A172 (cell line): ENCODE measurements around the gene PLS1. TPM values are rescaled to one million over a fixed set of nuclear protein-coding genes. Genes with fewer than 3 reads are reported as not detected.
"Not testable (repeated sequence)": the region's sequence is repeated elsewhere in the genome, so short reads cannot be mapped to it uniquely, and the experiment has no call there.

ENCODE experiments used
- DNase-seq: peaks from one replicate; pipeline ENCODE4 v3.0.0-alpha.2; 2015; ENCODE audit warnings: low spot score
- total RNA-seq: library from RNA; depleted of rRNA; stranded (reverse); fragments of >200 nt; shearing (Covaris generic); gene quantifications from 2 replicates; pipeline ENCODE4 v1.2.3, GENCODE V29; 2014

The PLS1 gene
- total RNA-seq, 1 experiment from 2014 or later: 6.6 TPM

DNA sequence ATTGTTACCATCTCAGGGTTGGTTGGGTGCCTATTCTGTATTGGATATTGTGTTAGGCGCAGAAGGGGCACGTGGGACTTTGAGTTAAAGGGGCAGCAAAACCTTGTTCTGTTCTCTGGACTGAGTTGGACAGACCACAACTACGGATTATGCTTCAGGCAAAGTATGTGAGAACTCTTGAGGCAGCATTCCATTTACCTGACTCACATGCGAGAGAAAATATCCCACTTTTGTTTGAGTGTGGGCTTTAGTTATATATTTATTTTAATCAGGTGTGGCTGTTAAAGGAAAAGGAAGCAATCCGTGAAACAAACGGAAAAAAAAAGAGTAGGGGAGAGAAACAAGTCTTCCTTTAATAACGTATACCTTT, 627 bp upstream of the PLS1 start:
- peak; percentile 80 for DNase-seq

DNA sequence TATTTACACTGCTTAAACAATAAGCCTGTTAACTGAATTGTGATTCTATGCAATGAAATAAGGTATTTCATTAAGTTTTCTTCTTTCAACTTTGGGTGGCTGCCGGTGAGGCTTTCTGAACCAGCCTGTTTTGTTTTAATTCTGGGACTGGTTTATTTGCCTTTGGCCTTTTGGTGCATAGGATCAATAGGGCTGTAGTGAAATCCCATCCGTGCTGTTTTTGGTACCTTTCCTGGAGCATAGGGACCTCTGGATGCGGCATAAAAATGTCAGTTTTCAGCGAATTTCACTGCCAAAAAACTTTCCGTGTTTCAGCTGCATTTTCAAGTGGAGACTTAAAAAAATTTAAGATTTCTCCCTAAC, 514 bp downstream of the PLS1 start:
- no peak for DNase-seq

DNA sequence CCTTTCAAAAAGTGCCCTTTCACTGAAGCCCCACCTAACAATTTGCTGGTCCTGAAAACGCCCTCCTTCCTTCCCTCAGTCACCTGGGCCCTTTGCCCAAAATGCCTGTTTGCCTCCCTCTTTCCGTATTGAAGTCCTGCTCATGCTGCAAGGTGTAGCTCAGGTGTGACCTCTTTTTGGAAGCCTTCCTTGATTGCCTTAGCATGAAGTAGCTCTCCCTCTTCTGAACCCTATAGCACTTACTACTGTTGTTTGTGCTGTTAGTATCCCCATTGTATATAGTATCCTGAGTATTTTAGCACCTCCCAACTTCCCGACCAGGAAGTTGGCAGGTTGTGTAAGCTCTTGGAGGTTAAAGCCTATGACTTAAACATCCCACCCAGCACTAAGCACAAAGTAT, 1.7 kb downstream of the PLS1 start:
- no peak for DNase-seq

DNA sequence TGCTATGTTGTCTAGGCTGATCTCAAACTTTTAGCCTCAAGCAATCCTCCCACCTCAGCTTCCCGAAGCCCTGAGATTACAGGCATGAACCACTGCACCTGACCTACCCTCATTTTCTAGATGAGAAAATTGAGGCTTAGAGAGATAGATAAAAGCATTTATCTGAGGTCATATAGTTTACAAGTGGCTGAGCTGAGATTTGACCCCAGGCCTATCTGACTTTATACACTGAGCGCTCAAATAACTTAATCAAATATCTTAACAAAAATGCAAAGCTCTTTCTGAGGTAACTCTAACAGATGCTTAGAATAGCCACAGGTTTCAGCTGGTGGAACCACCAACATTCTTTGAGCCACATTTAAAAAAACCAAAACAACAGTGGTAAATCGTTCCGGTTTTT, 5.5 kb downstream of the PLS1 start:
- DNase-seq: no peak

DNA sequence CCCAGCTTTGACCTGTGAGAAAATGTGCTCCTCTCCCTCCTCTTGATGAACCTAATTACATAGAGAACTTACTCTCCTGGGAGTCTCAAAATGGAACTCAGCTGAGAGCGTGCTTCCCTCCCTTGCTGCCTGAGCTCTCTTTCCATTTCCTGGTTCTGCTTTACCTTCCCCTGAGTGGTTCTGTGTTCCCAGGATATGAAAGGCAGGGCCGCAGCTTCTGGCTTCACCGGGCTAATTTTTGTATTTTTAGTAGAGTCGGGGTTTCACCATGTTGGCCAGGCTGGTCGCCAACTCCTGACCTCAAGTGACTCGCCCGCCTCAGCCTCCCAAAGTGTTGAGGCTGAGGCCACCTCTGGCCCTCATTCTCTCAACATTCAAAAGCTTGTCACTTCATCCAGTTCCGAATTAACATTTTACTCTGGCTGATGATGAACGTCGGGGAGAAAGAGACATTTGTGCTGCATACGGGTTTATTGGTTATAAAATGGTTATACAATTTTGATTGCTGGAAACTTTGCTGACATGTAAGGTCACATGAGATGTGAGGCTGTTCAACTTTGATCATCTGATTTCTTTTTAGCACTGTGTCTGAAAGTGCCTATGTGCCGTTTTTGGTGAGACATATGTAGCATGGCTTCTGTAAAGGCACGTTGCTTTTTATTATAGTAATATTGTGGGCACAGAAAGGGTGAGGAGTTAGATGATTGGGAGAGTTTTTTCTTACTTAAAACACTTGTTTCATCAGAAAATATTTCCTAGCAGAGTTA, 6.6 kb downstream of the PLS1 start:
- no peak for DNase-seq

DNA sequence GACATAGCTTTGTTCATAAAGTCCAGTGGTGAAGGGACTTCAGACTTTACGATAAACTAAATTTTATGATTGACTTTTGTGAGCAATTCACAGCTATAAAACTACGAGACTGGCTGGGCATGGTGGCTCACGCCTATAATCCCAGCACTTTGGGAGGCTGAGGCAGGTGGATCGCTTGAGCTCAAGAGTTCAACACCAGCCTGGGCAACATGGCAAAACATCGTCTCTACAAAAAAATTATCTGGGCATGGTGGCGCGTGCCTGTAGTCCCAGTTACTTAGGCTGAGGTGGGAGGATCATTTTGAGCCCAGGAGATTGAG, 7.2 kb downstream of the PLS1 start:
- not testable (repeated sequence) for DNase-seq

DNA sequence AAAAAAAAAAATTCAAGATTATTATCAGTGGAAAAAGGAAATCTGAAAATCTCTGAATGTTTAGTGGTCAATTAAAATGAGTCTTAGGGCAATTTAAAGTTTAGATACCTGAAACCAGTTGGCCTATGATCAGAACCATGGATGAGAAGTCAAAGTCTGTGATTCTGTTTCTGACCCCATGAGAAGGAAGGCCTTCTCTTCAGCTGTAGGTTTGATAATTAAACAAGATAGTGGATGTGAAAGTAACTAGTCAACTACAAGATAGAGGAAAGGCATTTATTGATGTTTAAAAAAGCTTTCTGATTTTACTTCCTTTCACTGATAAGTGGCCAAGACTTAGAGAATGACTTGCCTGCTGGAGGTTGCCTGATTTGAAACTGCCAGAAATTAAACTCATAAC, 8.7 kb downstream of the PLS1 start:
- DNase-seq: no peak

DNA sequence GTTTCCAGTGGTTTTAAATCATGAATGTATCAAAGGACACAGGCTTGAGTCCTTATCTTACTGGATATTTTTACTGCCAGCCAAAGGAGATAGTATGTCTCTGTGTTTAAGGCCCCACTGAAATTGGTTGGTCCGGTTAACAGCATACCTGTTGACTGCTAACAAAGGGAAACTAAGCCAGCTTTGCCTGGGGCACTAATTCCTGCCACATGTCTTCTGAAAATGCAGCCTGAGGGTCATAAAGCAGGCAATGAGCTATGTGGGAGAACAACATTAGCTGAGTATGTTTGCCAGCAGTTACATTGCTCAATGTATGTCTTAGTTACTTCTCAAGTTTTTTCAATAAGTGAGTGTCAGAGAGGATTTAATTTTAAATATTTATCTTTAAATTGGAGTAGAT, 12.4 kb downstream of the PLS1 start:
- no peak for DNase-seq

DNA sequence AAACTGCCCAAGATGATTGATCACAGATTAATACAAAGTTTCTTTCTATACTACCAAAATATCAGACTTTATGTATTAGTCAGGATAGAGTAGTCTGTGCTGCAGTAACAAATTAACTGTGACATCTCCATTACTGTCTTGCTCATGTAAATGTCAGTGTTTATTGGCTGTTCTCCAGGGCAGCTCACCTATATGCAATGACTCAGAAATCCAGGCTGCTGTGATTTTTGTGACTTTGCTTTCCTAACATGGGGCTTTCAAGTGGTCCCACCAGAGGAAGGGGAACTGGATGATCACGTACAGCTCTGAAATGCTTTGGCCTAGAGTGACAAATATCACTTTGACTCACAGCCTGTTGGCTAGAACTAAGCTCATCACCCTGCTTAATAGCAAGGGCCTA, 12.9 kb downstream of the PLS1 start:
- no peak for DNase-seq

DNA sequence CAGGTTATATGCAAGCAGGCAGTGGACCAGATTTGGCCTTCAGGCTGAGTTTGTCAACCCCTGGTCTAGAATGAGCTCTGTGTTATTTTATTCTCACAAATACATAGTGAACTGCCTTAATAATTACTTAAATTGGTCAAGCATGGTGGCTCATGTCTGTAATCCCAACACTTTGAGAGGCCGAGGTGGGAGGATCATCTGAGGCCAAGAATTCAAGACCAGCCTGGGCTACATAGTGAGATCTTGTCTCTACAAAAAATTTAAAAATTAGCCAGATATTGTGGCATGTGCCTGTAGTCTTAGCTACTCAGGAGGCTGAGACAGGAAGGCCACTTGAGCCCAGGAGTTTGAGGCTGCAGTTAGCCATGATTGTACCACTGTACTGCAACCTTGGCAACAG, 15.0 kb downstream of the PLS1 start:
- no peak for DNase-seq

DNA sequence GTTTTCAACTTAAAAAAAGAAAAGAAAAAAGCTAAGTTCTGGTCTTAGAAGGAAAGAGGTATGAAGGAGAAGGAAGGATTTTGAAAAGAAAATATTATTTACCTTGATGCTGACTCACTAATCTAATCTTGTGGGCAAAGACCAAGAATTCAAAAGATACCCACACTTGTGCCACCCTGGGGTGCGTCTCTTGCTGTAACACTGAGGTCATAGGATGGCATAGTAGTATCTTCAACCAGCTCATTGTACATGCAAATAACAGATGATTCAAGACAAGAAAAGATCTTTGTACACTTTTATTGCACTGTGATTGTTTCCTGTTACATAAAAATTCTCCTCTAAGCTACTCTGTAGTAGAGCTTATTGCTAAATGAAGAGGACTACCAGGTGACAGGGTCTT, 17.3 kb downstream of the PLS1 start:
- DNase-seq: peak; percentile 35

DNA sequence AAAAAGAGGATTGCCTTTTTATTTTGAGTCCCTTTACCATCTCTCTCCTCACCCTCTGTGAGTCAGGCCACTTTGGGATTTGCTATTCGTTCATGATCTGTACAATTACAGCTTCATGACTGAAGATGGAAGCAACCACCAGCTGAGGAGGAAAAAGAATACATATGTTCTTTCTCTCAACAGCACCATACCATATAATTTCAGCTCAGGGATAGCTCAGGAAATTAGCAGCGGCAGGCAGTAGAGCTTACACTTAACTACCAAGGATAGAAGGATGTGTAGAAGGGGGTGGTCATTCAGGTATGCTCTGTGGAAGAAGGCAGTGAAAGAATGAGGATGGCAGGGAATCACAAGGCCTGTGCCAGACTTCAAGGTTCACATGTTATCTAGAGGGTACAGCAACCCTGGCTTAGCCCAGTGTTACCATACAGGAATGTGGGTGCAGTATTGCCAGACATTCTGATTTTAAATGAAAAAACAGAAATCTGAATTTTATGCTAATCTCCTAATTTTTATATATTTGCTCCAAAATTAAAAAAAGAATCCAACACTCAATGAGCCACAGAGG, 17.9 kb downstream of the PLS1 start:
- DNase-seq: no peak

DNA sequence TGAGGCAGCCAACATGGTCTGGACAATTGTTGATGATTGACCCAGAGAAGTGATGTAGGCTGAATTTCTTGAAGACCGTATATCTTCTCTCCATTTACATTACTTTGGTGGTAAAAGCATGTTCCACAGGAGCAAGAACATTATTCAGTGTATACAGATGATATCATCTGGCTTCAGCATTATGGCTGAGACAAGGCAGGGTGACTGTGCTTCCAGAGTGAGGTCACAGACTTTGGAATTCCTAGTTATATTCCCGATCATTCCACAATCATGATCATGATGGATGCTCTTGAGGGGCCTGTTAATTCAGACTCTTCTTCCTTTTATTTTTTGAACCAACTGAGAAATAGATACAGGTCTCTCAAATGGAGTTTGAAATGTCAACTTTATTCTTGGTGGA, 19.0 kb downstream of the PLS1 start:
- DNase-seq: no peak

DNA sequence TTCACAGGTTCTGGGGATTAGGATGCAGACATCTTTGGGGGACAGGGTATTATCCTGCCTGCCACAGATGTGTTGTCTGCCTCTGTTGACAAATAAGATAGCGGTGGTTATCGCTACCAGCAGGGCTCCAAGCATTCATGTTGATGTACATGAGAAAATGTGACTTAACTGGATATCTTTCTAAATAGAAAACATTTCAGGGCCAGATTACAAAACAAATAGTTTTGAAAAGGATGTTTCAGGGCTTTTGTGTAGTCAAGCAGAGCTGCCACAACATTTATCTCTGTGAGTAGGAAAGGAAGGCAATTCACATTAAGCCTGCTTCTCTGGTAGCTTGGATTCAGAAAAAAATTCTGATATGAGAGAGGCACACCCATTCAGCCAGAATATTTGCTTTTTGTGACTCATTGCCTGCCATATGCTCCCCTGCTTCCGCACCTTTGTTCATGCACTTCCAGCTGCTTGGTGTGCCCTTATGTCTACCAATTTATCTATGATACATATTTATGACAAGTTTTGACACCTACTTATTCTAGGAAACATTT, 22.8 kb downstream of the PLS1 start:
- DNase-seq: peak; percentile 48

DNA sequence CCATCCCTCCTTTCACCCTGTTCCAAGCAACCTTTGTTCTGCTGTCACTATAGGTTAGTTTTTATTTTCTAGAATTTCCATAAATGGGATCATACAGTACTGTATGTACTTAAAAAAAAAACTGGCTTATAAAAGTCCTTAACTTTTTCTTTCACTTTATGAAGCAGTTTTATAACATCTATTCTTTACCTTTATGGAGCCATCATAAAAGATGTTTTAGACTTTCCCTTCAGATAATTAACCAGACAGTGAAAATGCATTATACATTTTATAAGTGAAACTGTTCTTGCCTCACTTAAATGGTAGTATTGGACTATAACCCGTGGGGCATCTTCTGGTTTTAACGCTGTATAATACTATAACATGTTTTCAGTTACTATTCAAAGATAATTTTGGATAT, 26.2 kb downstream of the PLS1 start:
- no peak for DNase-seq

DNA sequence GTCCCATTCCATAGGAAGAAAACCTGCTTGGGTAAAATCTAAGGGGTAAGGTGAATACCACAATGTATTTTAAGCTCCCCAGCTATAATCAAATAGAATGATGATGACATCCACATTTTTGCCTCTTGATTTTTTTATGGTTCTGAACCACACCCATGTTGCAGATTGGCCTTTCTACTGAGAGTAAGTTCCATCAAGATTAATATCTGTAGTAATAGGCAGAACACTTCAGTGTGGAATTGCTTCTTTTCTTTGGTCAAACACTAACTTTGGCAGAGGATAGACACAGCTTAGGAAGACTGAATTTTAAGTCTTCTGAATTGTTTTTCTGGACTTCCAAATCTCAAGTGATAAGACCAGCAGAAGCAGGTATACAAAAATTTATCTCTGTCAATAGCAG, 27.0 kb downstream of the PLS1 start:
- DNase-seq: no peak

DNA sequence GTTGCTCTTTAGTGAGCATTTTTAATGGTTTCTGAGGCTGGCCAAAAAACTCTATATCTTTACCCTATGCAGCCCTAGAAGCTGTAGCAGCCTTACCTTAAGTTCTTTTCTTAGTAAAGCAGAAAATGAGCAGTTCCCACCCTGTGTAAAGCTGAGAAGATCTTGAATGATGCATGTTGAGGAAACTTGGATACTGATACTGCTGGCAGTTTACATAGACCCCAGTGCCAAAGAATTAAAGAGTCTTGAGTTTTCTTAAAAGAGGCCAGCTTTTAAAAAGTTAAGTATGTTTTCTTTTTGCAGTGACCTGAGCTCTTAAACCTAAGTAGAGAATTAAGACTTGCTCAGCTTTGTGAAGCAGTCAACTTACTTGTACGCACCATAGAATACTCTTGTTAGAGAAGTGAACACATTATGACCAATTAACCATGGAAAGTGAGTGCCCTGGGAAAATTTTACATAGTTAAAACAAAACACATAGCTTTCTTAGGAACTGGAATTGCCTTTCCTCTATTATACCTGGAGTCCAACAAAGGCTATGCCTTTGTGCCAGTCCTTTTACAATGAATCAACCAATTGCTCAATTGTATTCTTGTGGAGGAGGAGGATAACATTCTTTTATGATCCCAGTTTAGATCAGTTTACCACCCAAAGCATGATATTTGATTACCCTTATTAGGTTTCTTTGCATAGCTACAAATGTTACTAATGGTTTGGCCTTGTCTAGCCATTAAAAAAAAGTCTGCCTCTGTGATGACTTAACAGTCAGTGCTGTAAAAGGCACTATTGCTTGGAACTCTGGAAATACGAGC, 28.4 kb downstream of the PLS1 start:
- no peak for DNase-seq

DNA sequence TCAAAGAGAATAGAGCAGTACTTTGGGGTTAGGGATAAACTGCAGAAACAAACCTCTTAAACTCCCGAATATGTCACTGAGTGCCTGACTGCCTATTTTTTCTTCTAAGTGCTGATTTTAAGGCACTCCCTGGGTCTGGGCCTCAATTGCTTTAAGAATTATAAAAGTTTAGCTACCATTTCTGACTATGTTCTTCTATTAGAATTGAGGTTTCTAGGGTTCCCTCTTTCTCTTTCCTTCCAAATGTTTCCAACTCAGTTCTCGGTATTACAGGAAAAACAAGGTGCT, 28.9 kb downstream of the PLS1 start:
- no peak for DNase-seq

DNA sequence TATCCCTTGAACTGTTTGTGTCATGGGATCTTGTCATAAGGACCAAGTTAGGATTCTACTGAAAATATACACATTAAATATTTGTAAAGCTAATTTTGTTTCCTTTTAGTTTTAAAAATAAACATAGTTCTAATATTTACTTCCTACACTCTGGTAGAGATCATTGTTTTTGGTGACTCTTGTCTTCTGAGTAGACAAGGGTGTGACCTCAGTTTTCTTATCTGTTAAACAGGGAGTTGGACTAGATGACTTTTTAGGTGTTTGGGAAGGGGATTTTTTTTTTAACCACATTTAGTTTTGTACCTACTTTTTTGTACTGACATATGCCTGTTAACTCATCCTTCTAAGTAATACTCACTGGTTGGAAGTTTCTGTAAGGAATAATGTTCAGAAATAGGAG, 30.8 kb downstream of the PLS1 start:
- DNase-seq: no peak

DNA sequence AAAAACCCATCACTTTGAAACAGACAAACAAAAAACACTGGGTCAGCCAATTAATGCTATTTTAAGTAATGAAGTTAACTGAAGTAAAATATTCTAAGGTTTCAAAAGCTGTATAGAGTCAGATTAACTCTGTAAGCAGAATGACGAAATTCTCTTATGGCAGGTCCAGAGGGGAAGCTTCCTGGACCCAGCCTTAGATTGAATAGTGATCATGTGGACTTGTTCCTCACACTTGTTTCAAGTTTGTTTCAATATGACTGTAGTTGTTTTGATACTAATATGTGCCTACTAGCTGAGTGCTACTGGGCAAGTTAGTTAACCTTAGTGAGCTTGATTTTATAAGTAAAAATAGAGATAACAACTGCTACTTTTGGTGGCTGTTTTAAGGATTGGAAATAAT, 32.6 kb downstream of the PLS1 start:
- no peak for DNase-seq

DNA sequence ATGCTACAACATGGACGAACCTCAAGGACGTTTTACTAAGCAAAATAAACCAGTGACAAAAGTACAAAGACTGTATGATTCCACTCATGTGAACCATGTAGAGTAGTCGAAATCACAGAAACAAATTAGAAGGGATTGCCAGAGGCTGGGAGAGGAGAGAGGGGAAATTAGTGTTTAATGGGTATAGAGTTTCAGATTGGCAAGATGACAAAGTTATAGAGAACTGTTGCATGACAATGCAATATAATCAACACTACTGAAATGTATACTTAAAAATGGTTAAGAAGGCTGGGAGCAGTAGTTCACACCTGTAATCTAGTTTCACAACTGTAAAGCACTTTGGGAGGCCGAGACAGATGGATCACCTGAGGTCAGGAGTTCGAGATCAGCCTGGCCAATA, 36.9 kb downstream of the PLS1 start:
- DNase-seq: no peak

DNA sequence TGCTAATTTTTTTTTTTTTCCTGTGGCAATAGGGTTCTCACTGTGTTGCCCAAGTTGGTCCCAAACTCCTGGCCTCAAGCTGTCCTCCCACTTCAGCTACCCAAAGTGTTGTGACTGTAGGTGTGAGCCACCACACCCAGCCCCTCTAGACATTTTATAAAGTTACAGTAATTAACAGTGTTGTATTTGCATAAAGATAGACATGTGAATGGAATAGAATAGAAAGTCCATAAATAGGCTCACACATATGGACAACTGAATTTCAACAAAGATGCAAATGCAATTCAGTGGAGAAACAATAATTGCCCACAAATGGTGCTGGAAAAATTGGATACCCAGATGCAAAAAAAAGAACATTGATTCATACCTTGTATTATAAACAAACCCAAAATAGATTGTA, 39.9 kb downstream of the PLS1 start:
- DNase-seq: no peak

DNA sequence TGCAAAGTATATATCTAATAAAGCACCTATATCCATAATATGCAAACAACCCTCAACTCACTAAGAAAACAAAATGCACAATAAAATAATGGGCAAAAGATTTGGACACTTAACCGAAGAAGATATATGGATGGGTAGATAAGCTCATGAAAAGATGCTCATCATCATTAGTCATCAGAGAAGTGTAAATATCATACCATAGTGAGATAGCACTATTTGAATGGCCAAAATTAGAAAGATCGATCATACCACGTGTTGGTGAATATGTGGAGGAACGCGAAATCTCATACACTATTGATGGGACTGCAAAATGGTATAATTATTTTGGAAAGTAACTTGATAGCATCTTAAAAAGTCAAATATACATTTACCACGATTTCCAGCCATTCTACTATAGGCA, 40.5 kb downstream of the PLS1 start:
- no peak for DNase-seq
